Stimulated activated CD4-positive, alpha-beta T cell treated with anti-CD3 and anti-CD28 coated beads, Interleukin-2, amount 100 ng/mL, for 4 hours (primary cell): ENCODE results near the gene C1QTNF7.

Source experiments
- DNase-seq: peaks from one replicate; pipeline ENCODE4 v3.0.0-alpha.2; 2020; ENCODE audit warnings: low read depth

Gene C1QTNF7, protein sequence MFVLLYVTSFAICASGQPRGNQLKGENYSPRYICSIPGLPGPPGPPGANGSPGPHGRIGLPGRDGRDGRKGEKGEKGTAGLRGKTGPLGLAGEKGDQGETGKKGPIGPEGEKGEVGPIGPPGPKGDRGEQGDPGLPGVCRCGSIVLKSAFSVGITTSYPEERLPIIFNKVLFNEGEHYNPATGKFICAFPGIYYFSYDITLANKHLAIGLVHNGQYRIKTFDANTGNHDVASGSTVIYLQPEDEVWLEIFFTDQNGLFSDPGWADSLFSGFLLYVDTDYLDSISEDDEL

DNA sequence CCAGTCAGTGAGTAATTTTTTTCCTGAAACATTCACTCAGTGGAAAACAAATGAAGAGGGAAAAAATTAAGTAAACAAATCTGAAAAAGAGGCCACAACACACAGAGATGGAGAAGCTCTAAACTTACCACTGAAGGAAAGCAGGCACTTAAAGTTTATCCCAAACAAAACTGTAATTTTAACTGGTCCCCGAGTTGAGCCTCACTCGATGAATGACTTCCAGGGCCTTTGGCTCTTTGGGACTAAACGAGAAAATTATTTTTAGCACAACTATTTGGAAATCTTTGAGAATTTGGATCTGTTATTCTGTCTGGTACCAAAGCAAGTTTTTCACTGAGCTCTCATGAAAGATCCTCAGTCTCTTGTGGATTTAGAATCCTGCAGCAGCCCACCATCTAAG lies at the start of gene C1QTNF7:
Gene C1QTNF7 (plus strand): TSS at position 333 of the 400 bp plus-strand sequence. CDS start 7,711 bp downstream, outside the sequence.
- DNase-seq: no peak

DNA sequence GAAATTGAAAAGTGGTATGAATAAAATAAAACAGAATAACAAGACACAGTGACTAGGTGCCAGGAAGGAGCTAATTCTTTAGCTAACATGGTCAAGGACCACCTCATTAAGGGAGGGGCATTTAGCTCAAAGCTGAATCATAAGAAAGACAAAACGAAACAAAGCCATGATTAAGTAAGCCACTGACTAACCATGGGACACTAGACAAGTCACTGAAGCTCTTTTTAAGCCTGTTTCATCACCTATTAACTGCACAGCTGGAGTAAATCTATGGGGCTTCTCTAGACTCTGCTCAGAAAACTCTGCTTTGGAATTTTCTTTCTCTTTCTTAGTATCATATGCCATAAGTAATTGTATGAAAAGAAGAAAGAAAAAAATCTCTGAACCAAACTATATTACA lies 49.8 kb upstream of the C1QTNF7 start:
- no peak for DNase-seq

DNA sequence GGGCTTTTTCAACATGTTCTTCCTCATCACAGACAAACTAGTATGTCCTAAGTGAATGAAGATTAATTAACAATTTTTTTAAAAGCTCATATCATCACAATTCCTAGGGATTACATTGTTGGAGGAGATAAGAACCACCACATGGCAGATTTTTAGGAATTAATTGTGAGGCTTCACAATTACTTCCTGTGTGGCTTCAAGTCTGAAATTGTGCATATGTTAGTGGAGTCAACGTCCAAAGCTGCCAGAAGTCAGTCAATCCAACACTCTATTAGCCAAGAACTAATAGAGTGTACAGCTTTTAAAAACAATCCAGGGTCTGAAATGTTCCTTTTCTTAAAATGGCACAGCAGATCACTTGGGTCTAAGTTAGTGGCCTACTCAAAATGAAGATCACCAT lies 49.3 kb upstream of the C1QTNF7 start:
- no peak for DNase-seq

DNA sequence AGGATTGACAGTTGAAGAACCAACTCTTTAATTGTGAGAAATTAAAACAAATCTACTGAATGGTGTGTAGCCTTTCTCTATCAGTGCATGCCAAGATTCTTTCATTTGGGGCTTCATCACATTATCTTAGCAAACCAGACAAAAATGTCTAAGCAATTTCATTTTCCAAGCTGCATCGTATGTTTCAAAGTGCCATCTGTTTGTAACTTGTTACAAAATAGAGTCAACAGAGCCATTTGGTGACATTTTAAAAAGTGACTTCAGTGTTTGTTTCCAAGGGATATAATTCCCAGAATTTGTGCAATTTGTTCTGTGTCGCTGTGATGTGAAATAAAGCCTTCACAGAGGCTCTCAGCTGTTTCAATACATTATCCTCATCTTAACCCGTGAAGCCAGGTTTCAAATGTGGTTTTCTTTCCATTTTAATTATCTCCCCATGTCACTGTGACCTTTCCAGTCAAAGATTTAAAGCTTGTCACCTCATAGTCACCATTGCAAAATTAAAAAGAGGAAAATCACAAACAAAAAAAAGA lies 46.0 kb upstream of the C1QTNF7 start:
- DNase-seq: no peak

DNA sequence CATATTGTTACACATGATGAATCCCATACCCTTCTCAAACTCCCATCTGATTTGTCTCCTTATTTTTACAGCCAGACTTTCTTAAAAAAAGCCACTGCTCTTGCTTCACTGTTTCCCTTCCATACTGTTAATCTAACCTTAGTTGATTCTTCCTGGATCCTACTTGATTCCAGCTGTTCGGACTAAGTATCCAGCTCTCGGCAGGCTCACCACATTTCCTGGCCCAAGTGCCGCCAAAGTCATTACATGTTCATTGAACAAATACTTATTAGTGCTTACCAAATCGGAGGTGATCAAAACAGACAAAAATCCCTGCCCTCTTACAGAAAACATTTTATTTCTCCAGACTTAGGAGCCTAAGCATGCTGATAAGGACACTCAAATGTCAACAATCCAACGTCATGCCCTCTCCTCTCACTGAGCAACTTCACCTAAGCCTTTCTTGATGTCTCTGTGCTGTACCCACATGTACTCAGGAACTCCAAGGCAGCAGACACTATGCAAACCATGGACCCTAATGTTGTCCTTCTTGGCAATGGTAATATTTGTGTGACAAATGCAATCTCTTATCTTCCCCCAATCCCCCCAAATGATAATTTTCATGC lies 45.1 kb upstream of the C1QTNF7 start:
- no peak for DNase-seq

DNA sequence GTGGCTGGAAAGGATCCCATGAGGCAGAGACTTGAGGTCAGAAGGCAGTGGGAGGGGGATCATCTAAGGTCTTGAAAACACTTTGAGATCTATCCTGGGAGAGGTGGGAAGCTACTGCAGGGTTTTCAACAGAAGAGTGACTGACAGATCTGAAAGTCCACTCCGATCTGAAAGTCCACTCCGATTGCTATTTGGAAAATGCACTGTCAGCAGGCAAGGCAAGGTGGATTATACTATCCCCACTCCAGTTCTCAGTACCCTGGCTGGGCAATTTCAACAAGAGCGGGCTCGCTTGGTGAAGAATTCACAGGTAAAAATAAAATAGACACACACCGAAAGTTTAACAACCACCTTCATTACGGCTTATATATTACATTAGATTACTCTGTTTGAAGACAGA lies 42.3 kb upstream of the C1QTNF7 start:
- DNase-seq: no peak

DNA sequence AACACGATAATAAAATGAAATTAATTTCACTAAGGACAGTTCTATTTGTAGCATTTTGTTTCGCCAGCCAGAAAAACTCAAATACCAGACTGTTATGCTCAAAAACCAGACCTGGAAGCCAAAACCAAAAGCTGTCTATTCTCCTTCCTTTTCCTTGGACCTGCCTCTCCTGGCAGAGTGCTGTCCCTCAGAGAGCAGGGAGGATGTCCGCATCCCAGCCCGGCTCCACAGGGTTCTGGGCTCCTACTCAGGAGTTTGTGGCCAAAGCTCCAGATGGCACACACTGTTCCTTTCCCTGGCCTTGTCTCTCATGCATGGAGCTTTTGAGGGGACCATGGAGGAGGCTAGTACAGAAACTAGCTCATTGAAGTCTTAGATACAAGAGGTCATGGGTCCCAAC lies 41.9 kb upstream of the C1QTNF7 start:
- no peak for DNase-seq

DNA sequence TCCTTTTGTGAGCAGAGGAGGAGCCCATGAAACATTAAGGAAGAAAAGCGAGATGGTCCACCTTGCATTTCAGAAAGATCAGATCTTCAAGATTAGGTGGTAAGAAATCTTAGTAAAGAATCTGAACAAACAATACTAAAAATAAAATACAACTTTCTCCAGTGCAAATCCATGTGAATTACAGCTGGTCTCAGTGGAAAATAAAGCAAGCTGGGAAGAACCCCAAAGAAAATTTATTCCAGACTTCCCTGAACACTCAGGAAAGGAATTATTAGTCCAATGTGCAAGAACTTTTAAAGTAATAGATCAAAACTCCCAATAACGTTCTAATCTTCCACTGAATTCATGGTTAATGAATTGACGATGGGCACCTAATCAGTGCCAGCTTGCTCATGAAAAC lies 37.3 kb upstream of the C1QTNF7 start:
- DNase-seq: no peak

DNA sequence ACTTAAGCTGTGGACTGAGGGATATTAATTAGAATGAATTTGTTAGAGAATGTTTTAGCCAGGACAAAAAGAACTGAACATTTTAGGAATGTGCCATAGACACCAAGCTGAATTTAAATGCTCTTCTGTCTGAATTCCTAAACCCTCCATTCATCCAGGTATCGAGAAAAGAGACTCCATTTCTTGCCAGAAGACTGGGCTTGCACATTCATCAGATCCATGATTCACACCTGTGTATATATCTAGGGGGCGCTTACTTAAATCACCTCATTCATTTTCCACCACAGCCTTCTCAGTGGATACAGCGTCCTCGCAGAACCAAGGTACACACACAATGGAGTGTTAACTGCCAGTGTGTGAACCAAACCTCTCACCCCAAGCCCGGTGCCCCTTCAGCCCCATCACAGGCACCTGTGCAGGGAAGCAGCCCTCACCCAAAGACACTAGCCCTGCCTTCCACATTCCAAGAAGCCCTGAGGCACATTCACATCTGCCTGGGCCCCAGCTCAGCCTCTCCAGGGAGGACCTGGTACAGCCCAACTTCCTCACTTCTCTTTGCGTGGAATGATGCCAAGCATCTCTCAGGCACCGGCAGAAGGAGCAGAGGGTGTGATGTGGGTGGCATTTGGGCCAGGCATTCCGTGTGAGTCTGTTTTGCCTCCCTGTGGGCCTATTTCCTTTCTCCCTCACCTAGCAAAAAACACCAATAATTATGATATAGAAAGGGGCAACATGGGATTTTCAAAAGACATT lies 35.6 kb upstream of the C1QTNF7 start:
- no peak for DNase-seq

DNA sequence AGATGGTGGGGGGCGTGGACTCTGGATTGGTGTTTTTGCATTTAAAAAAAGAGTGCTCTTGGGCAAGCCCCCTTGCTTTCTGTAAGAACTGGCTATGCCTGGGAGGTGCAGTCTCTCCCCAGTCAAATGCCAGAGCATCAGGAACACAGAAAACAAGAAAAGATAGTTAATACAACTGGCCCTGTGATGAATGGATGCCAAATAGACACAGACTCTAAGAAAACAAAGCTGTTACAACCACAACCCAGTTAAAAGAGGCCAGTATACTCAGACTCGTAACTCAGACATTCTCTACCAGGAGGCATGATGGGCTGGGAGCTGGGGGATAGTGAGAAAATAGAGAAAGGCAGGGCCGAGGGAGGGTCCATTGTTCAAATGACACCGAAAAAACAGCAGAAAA lies 32.5 kb upstream of the C1QTNF7 start:
- DNase-seq: no peak

DNA sequence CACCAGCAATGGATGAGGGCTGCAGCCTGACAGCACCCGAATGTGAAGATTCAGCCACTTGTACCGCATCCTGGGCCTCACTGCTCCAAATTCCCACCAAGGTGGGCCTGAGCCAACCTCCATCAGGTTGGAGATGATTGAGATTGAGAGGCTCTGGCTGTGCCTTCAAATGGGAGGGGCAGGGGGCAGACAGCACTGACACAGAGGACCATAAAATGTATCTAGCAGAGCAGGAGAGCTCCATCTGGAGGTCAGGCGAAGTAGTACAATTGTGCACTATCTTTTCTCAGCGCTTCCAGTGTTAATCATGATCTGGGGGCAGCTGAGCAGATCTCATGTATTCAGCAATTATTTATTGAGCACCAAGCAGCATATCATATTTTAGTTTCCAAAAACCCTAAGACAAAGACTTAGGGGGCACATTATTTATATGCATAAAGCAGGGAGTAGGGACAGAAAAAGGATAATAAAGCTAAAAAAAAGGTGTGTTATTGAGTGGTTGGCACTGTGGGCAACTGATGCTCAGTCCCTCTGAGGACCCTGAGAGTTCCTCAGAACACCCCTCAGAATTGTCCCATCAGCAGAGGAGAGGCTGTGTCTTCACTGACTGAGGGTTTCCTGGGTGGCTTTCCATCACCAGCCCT lies 31.6 kb upstream of the C1QTNF7 start:
- peak; percentile 25 for DNase-seq

DNA sequence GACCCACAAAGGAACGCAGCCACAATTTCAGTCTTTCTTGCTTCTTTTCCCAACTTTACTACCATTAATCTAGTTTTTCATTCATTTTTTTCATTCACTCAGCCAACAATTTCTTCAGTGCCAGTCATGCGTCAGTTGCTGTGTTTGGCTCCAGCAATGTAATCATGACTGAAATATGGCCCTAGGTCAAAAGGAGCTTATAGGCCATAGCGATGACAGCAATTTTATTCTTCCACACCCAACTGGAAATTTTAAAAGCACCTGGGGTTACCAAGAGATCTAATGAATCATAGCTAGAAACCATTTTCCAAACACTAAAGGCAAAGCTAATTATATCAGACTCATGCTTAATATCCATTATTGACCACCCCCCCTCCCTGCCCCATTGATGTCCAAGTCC lies 29.8 kb upstream of the C1QTNF7 start:
- no peak for DNase-seq

DNA sequence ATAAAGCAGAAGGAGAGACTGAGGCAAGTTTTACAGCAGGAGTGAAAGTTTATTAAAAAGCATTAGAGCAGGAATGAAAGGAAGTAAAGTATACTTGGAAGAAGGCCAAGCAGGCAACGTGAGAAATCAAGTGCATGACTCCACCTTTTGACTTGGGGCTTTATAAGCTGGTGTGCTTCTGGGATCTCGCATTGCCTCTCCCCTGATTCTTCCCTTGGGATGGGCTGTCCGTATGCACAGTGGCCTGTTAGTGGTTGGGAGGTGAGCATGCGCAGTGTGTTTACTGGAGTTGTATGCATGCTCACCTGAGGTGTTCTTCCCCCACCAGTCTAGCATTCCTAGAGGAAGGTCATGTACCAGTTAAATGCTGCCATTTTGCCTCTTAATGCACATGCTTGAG lies 29.1 kb upstream of the C1QTNF7 start:
- DNase-seq: no peak

DNA sequence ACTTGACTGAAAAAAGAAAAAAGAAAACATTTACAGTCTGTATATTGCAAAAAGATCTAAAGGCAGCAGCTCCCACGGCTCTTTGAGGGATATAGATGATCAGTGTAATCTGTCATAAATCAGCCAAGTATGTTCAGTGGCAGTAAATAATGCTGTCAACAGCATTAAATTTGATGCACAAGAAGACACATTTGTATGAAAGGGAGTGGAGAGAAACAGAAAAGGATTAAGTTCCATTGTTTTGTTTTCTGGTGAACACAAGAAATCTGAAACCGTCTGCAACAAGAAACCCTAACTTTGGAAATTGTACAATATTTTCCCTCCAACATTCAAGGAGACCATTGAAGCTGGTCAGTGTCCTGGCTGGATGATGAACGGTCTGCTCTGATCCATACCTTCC lies 27.6 kb upstream of the C1QTNF7 start:
- DNase-seq: no peak

DNA sequence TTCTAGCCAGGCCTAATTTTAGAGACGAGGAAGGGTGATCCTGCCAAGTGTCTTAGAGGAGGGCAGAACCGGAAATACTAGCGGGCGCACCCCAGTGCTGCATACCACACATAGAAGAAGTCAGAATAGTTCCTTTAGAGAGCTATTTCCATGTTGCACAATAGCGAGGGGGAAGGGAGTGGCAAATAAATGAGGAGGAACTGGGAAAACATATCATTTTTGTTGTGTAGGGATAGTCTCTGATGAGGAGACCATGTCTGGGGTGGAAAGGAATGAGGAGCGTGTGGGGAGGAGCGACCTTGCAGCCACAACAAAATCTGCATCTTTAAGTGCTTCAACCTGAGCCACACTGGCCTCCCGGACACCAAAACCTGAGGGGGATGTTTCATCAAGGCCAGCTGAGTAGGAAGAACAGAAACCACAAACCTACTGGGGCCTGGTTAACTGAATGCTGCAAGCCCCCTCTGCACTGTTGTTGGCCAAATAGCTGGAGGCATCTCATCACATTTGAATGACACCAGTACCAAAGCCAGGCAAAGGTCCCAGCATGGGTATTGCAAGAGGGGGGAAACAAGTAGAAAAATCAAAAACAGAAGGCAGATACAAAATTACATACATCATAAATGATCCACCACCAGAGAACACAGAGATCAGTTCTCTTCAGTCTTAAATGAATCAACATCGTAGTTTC lies 26.7 kb upstream of the C1QTNF7 start:
- peak; percentile 8 for DNase-seq

DNA sequence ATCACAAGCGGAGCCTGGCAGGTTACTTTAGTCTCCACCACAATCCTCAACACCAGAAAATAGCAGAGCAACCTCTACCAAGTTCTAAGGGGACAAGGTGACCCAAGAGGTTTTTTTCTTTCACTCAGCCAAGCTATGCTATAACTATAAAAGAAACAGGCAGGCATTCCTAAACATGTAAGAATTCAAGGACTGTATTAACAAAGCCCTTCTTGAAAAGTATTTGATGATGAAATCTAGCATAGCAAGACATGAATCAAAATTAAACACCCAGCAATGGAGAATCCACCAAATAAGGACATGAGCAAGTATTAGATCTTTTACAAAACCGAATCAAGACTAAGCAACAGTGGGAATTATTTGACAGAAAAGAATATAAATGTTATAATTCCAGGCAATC lies 25.7 kb upstream of the C1QTNF7 start:
- DNase-seq: no peak

DNA sequence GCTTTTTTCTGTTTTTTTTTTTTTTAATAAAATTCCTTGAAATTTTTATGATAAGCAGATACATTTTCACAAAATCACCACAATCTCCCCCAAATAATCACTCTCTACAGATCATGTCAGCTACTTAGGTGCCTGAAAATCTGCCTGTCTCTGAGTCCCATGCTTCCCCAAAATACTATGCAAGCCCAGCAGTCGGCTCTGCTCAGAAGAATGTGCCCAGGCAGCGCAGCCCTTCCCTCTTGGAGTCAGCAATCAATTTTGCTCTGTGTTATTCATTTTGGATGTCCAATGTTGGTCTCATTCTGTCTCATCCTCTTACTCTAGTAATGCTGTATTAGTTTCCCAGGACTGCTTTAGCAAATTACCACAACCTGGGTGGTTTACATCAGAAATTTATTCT lies 24.9 kb upstream of the C1QTNF7 start:
- no peak for DNase-seq

DNA sequence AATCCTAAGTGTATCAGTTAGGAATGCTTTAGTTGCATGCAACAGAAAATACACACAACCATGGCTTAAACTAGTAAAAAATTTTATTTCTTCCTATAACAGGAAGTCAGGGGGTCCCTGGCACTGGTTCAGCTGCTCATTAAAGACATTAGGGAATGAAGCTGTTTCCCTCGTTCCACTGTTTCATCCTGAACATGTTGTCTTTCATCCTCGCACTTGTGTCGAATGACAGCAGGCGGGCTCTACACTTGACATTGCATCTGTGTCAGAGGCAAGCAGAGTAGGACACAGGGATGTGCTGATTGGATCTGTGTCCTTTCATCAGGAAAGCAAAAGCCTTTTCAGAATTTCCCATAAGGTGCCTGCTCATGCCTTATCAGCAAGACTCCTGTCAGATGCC lies 22.8 kb upstream of the C1QTNF7 start:
- DNase-seq: no peak

DNA sequence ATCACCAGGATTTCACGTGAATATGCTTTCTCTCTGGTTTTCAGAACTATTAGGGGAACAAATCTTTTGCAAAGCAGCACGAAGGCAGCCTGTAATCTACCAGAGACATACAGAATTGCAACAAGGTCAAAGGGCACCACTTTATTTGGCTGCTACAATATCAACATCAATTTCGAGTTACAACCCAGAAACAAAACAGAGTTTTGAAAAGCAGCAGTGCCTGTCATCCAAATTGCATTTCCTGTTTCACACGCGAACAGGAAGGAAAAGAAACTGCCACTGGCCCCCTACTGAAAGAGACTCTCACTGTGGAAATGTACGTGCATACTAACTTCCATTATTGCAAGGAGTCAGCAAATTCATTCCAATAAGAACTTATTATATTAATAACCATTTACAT lies 17.1 kb upstream of the C1QTNF7 start:
- no peak for DNase-seq

DNA sequence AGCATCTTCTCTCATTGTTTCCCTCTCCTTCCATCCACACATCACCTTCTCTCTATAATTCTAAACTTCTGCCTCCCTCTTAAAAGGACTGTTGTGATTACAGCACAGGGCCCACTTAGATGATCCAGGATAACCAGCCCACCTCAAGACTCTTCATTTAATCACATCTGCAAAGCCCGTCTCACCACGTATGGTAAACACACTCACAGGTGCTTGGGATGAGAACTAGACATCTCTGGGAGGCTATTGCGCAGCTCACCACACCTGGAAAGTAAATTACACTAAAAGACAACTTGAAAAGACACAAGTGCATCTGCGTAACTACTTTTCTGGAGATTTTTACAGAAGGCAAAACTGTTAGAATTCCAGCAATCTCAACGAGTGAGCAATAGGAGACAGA lies 15.4 kb upstream of the C1QTNF7 start:
- DNase-seq: no peak

DNA sequence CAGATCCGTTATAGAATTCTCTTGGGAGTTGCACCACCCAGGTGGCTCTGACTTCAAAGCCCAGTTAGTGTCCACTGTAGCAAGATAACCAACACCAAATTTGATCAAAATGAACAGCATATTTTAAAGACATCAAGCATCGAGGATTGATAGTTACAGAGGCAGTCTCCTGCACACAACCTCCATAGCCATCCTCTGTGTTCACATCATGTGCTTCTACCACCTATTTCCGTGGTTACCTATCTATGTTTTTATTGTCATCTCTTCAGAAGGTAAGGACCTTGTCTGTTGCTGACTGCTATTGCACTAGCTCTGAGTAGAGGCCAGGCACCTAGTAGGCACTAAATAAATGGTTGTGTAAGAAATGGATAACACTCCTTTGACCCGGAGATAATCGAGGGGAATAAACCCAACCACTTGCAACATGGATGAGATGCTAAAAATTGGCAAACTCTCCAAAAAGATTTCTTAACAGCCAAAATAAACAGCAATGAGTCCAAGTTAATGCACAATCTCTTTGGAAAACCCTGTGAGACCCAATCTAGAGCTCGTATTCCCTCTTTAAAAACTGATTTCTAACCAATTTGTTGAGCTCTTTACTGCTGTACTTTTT lies 14.7 kb upstream of the C1QTNF7 start:
- no peak for DNase-seq

DNA sequence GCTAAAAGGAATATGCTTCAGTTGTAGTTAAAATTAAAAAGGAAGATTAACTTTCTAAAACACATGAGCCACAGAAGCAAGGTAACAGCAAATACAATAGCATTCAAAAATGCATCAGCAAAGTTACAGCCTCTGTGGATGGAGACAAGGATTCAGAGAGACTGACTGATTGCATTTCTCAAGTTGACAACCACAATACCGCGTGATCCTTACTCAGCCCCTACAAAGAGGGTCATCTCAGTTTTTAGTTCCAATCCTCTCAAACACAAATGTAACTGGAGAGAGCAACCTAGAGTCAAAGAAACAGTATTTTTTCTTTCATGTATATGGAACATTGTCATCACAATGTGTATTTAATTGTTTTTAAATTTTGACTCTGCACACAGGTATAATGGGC lies 14.2 kb upstream of the C1QTNF7 start:
- no peak for DNase-seq
